ENCODE measurements around the gene CBFA2T3. TPM values are rescaled to one million over a fixed set of nuclear protein-coding genes. Genes with fewer than 3 reads are reported as not detected.

The CBFA2T3 gene
- total and polyA plus RNA-seq, 2 of the 13 experiments (the other 11 are each of a cell fraction or from before 2014, with no cell fraction given), result 0.05 TPM; not detected in 1

DNA sequence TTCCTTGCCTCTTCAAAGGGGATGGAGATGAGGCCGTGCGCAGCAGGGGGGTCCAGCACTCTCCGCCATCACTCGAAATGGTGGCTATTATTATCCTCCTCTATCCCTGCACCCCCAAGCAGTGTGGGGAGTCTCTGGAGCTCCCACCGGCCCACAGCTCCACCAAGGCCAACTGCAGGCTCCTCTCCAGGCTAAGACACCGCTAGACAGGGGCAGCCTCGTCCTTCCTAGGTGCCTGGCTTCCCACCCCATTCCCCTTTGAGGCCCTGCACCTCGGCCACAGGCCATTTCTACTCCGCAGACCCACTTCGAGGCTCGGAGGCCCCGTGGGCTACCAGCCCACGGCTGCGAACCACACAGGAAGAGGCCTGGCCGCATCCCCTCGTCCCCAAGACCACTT lies 71.0 kb downstream of the CBFA2T3 start (continued):
- TF ChIP-seq NKX3-1 (CRISPR knock-in tag; IDR thresholded peaks at IDR 0.05), result no peak
- TF ChIP-seq ZNF124 (CRISPR knock-in tag; IDR thresholded peaks at IDR 0.05), result no peak
- TF ChIP-seq HMG20A (CRISPR knock-in tag; IDR thresholded peaks at IDR 0.05; ENCODE audit: borderline replicate concordance), result no peak

- no peak overlapping the region for H3K27ac ChIP-seq (ENCODE audit: extremely low read length, insufficient read depth, low read length)
- no peak overlapping the region for H3K4me3 ChIP-seq (replicated peaks in 1 of 3; ENCODE audit: insufficient read depth in 1 of 3, low read depth in 2 of 3, low read length in 3 of 3)
- H3K36me3 ChIP-seq (replicated peaks in 1 of 2; ENCODE audit: control insufficient read depth in 1 of 2, insufficient read depth in 2 of 2, low read length in 2 of 2), result no peaks in the 10 kb centered on the region
- peaks cover 42 to 95% of the 10 kb centered on the region in 2 experiments for H3K27me3 ChIP-seq (ENCODE audit: control insufficient read depth in 1 of 2, insufficient read depth in 2 of 2, low read length in 2 of 2)
- H3K4me1 ChIP-seq (ENCODE audit: insufficient read depth, low read length), result peaks cover 10% of the 10 kb centered on the region
- TF ChIP-seq TMF1 (CRISPR knock-in tag; IDR thresholded peaks at IDR 0.05; ENCODE audit: low read depth), result no peak
- TF ChIP-seq BRCA1 (CRISPR knock-in tag; IDR thresholded peaks at IDR 0.05), result no peak
- no peak for TF ChIP-seq NFIB (CRISPR knock-in tag; IDR thresholded peaks at IDR 0.05; ENCODE audit: borderline replicate concordance)
- TF ChIP-seq RAD51 (IDR thresholded peaks at IDR 0.05; ENCODE audit: borderline replicate concordance), result no peak
- TF ChIP-seq ZSCAN9 (CRISPR knock-in tag; IDR thresholded peaks at IDR 0.05; ENCODE audit: borderline replicate concordance), result no peak
- TF ChIP-seq, protein P1, sequence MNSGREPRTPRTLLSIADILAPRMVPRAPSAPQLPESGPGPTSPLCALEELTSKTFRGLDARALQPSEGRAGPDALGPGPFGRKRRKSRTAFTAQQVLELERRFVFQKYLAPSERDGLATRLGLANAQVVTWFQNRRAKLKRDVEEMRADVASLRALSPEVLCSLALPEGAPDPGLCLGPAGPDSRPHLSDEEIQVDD (CRISPR knock-in tag; IDR thresholded peaks at IDR 0.05; ENCODE audit: borderline replicate concordance), result no peak
- no peak for TF ChIP-seq CBX5 (CRISPR knock-in tag; IDR thresholded peaks at IDR 0.05; ENCODE audit: borderline replicate concordance)
- no peak for TF ChIP-seq NR2F6 (IDR thresholded peaks at IDR 0.05)
- no peak for TF ChIP-seq NR2F6 (CRISPR knock-in tag; IDR thresholded peaks at IDR 0.05)
- TF ChIP-seq, protein P2, sequence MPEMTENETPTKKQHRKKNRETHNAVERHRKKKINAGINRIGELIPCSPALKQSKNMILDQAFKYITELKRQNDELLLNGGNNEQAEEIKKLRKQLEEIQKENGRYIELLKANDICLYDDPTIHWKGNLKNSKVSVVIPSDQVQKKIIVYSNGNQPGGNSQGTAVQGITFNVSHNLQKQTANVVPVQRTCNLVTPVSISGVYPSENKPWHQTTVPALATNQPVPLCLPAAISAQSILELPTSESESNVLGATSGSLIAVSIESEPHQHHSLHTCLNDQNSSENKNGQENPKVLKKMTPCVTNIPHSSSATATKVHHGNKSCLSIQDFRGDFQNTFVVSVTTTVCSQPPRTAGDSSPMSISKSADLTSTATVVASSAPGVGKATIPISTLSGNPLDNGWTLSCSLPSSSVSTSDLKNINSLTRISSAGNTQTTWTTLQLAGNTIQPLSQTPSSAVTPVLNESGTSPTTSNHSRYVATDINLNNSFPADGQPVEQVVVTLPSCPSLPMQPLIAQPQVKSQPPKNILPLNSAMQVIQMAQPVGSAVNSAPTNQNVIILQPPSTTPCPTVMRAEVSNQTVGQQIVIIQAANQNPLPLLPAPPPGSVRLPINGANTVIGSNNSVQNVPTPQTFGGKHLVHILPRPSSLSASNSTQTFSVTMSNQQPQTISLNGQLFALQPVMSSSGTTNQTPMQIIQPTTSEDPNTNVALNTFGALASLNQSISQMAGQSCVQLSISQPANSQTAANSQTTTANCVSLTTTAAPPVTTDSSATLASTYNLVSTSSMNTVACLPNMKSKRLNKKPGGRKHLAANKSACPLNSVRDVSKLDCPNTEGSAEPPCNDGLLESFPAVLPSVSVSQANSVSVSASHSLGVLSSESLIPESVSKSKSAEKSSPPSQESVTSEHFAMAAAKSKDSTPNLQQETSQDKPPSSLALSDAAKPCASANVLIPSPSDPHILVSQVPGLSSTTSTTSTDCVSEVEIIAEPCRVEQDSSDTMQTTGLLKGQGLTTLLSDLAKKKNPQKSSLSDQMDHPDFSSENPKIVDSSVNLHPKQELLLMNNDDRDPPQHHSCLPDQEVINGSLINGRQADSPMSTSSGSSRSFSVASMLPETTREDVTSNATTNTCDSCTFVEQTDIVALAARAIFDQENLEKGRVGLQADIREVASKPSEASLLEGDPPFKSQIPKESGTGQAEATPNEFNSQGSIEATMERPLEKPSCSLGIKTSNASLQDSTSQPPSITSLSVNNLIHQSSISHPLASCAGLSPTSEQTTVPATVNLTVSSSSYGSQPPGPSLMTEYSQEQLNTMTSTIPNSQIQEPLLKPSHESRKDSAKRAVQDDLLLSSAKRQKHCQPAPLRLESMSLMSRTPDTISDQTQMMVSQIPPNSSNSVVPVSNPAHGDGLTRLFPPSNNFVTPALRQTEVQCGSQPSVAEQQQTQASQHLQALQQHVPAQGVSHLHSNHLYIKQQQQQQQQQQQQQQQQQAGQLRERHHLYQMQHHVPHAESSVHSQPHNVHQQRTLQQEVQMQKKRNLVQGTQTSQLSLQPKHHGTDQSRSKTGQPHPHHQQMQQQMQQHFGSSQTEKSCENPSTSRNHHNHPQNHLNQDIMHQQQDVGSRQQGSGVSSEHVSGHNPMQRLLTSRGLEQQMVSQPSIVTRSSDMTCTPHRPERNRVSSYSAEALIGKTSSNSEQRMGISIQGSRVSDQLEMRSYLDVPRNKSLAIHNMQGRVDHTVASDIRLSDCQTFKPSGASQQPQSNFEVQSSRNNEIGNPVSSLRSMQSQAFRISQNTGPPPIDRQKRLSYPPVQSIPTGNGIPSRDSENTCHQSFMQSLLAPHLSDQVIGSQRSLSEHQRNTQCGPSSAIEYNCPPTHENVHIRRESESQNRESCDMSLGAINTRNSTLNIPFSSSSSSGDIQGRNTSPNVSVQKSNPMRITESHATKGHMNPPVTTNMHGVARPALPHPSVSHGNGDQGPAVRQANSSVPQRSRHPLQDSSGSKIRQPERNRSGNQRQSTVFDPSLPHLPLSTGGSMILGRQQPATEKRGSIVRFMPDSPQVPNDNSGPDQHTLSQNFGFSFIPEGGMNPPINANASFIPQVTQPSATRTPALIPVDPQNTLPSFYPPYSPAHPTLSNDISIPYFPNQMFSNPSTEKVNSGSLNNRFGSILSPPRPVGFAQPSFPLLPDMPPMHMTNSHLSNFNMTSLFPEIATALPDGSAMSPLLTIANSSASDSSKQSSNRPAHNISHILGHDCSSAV (CRISPR knock-in tag; IDR thresholded peaks at IDR 0.05; ENCODE audit: borderline replicate concordance), result no peak
- no peak for ATAC-seq
- no TSS peak for BruUV-seq (replicated peaks)
- no peak overlapping the region for H3K4me2 ChIP-seq (ENCODE audit: low read depth, low read length)
- H3K9me3 ChIP-seq (ENCODE audit: low read length), result no peaks in the 10 kb centered on the region
- H4K20me1 ChIP-seq (ENCODE audit: insufficient read depth, low read length), result no peaks in the 10 kb centered on the region; the same call in 1 of the 2 replicates
- intact Hi-C loops (cut with micrococcal nuclease; ENCODE audit: unreplicated experiment), result no loop called here
- ChIA-PET POLR2A (no interaction called here), CTCF (ENCODE audit: low intra/inter-chr PET ratio, low total read pairs) (no interaction called here)
- H3K79me2 ChIP-seq (ENCODE audit: insufficient read depth, low read length), result no peaks in the 10 kb centered on the region
- H2AFZ ChIP-seq (ENCODE audit: low read length), result no peak overlapping the region
- in situ Hi-C loops (cut with HindIII; ENCODE audit: extremely low pct_ligation_motif_present, low pct_unique_long_range_greater_than_20kb), result no loop called here
- 32% methylated on average over 13 of the region's 13 CpGs for WGBS (ENCODE audit: low lambda C conversion rate)
- FAIRE-seq, result no peak
- no peak for DNase-seq (ENCODE audit: low spot score)
- H3K9ac ChIP-seq (ENCODE audit: insufficient read depth, low read depth, low read length), result no peak overlapping the region
Measured at GRCh38 chr16:88905563-88905962, 71.4 kb downstream of the CBFA2T3 start.

All from HepG2 (cell line).